ENCODE results near the gene TMEM39A. TPM values are rescaled to one million over a fixed set of nuclear protein-coding genes. Genes with fewer than 3 reads are reported as not detected.

Gene TMEM39A
- total and polyA plus RNA-seq, 10 of the 15 experiments (the other 5 are each of a cell fraction or from before 2014, with no cell fraction given): 10.8 to 44.7 (median 33.2) TPM

GRCh38 chr3:119463171-119464169 lies at the start of gene TMEM39A (continued):
- no peak; the same call in 1 of the 2 replicates for TF ChIP-seq SREBF1 (IDR thresholded peaks at IDR 0.05; ENCODE audit: low read length)
- no peak for TF ChIP-seq CBX3 (IDR thresholded peaks at IDR 0.05; ENCODE audit: borderline replicate concordance, low read depth)
- no peak for TF ChIP-seq NR2C2 (IDR thresholded peaks at IDR 0.05; ENCODE audit: borderline replicate concordance, control insufficient read depth, insufficient read length, low read depth)
- TF ChIP-seq SRF (IDR thresholded peaks at IDR 0.05; ENCODE audit: low read depth in 2 of 2, low read length in 2 of 2): peak; percentile 74 to 95; a peak in 3 of 4 replicates
- peak; percentile 99 for TF ChIP-seq CREB1 (IDR thresholded peaks at IDR 0.05; ENCODE audit: low read depth)
- TF ChIP-seq KAT2A (conservative IDR thresholded peaks at IDR 0.05; ENCODE audit: control insufficient read depth, low read depth, low read length): no peak
- peak; percentile 83 for TF ChIP-seq MYC (IDR thresholded peaks at IDR 0.05; ENCODE audit: insufficient read depth, insufficient read length, insufficient replicate concordance, low read length, severe bottlenecking)
- no peak for TF ChIP-seq PBX3 (IDR thresholded peaks at IDR 0.05; ENCODE audit: insufficient replicate concordance, low read depth, low read length)
- no peak for TF ChIP-seq EGR1 (IDR thresholded peaks at IDR 0.05; ENCODE audit: borderline replicate concordance in 1 of 2, low read depth in 2 of 2, low read length in 2 of 2)
- TF ChIP-seq HDGF (IDR thresholded peaks at IDR 0.05): peak; percentile 85; the same call in 1 of the 2 replicates
- 0 out of 2 replicates have a peak, but pooled peaks have one; percentile 56 for TF ChIP-seq NFIC (IDR thresholded peaks at IDR 0.05; ENCODE audit: low read depth, low read length)
- TF ChIP-seq BRCA1 (IDR thresholded peaks at IDR 0.05; ENCODE audit: low read depth, low read length): 0 out of 2 replicates have a peak, but pooled peaks have one; percentile 37
- no peak for TF ChIP-seq ZNF384 (IDR thresholded peaks at IDR 0.05; ENCODE audit: borderline replicate concordance, low read depth, low read length)
- peak; percentile 60 for TF ChIP-seq SP1 (IDR thresholded peaks at IDR 0.05; ENCODE audit: low read depth, low read length)
- no peak for TF ChIP-seq ZSCAN29 (IDR thresholded peaks at IDR 0.05)
- TF ChIP-seq SIX5 (IDR thresholded peaks at IDR 0.05; ENCODE audit: low read depth, low read length, severe bottlenecking): peak; percentile 52
- peak; percentile 84 for TF ChIP-seq HCFC1 (IDR thresholded peaks at IDR 0.05; ENCODE audit: low read length)
- TF ChIP-seq ZNF207 (IDR thresholded peaks at IDR 0.05; ENCODE audit: borderline replicate concordance): no peak; the same call in none of the 2 replicates
- peak; percentile 96 for TF ChIP-seq MXI1 (IDR thresholded peaks at IDR 0.05; ENCODE audit: low read depth, low read length)
- no peak for TF ChIP-seq RBBP5 (conservative IDR thresholded peaks at IDR 0.05)
- no peak for TF ChIP-seq PRDM15 (CRISPR knock-in tag; IDR thresholded peaks at IDR 0.05)
- peak; percentile 59; the same call in 1 of the 2 replicates for TF ChIP-seq ZBED1 (IDR thresholded peaks at IDR 0.05; ENCODE audit: borderline replicate concordance)

Measured in GM12878 (cell line).